Fibroblast of gingiva (primary cell): ENCODE data around the gene TNS2.

ENCODE experiments used
- DNase-seq: peaks from one replicate; pipeline ENCODE4 v3.0.0-alpha.2; 2011; ENCODE audit warnings: low read depth

Gene TNS2

GRCh38 chr12:53058674-53059433 is 9.0 kb downstream of the TNS2 start:
- no peak for DNase-seq

GRCh38 chr12:53059434-53060063 is 9.7 kb downstream of the TNS2 start:
- no peak for DNase-seq

GRCh38 chr12:53060064-53060720 is 10.3 kb downstream of the TNS2 start:
- no peak for DNase-seq

- no peak for DNase-seq
These were observed 10.9 kb downstream of the TNS2 start for GRCh38 chr12:53060721-53061276.

GRCh38 chr12:53061404-53062010 is 11.6 kb downstream of the TNS2 start:
- DNase-seq, result no peak

GRCh38 chr12:53062011-53062961 is 12.4 kb downstream of the TNS2 start:
- DNase-seq, result no peak

GRCh38 chr12:53062977-53063707 is 13.3 kb downstream of the TNS2 start:
- no peak for DNase-seq

GRCh38 chr12:53063708-53064612 is 14.1 kb downstream of the TNS2 start:
- peak; percentile 97 for DNase-seq

GRCh38 chr12:53064613-53065436 is 15.0 kb downstream of the TNS2 start:
- peak; percentile 6 for DNase-seq

GRCh38 chr12:53065470-53065869 is 15.6 kb downstream of the TNS2 start:
- peak; percentile 21 for DNase-seq

- peak; percentile 76 for DNase-seq
These were observed 16.4 kb downstream of the TNS2 start for GRCh38 chr12:53065975-53066931.

- peak; percentile 34 for DNase-seq
These were observed 17.5 kb downstream of the TNS2 start for GRCh38 chr12:53067074-53067992.

GRCh38 chr12:53067993-53068770 is 18.3 kb downstream of the TNS2 start:
- no peak for DNase-seq

GRCh38 chr12:53068811-53069585 is 19.1 kb downstream of the TNS2 start:
- peak; percentile 13 for DNase-seq
